ENCODE results near the gene P2RX4. TPM values are rescaled to one million over a fixed set of nuclear protein-coding genes. Genes with fewer than 3 reads are reported as not detected.

Gene P2RX4
- total RNA-seq, 1 experiment from 2014 or later: 40.4 TPM

GRCh38 chr12:121167951-121168350 is 42.0 kb upstream of the P2RX4 start:
- POLR2A ChIA-PET: interaction anchor here (0.5 kb wide), 1 partner anchor 8 kb away, joined by 6 read pairs; no protein-coding TSS in a partner anchor
- H3K9me3 ChIP-seq: no peaks in the 10 kb centered on the region
- H3K27me3 Mint-ChIP-seq (ENCODE audit: insufficient read depth, unreplicated experiment): no peaks in the 10 kb centered on the region
- H3K27me3 ChIP-seq (replicated peaks; ENCODE audit: control insufficient read depth, insufficient read depth, low read length): no peaks in the 10 kb centered on the region
- H3K4me1 Mint-ChIP-seq (ENCODE audit: low read depth, unreplicated experiment): peaks cover 13% of the 10 kb centered on the region
- H3K36me3 Mint-ChIP-seq (ENCODE audit: insufficient read depth, unreplicated experiment): no peaks in the 10 kb centered on the region
- H3K4me3 Mint-ChIP-seq (ENCODE audit: unreplicated experiment): no peak overlapping the region
- H3K9me3 Mint-ChIP-seq (ENCODE audit: unreplicated experiment): no peaks in the 10 kb centered on the region
- no peak overlapping the region for H3K4me3 ChIP-seq (ENCODE audit: low read depth, low read length)
- no peak for TF ChIP-seq CTCF (IDR thresholded peaks at IDR 0.05; ENCODE audit: insufficient read depth in 1 of 2, low read depth in 1 of 2, low read length in 1 of 2, severe bottlenecking in 1 of 2, unreplicated experiment in 1 of 2)
- BruUV-seq (replicated peaks): no TSS peak
- CTCF ChIA-PET: no interaction called here
- H3K27ac Mint-ChIP-seq (ENCODE audit: unreplicated experiment): no peak overlapping the region
- intact Hi-C loops (cut with micrococcal nuclease; ENCODE audit: unreplicated experiment): loop anchor here (2.0 kb wide), 2 partner anchors 43 to 47 kb away; no protein-coding TSS in a partner anchor
- H3K4me1 ChIP-seq: peaks cover 23% of the 10 kb centered on the region
- H3K36me3 ChIP-seq (ENCODE audit: control insufficient read depth, insufficient read depth, low read length): no peaks in the 10 kb centered on the region
- DNase-seq: no peak

GRCh38 chr12:121170151-121170550 is 39.8 kb upstream of the P2RX4 start:
- H3K36me3 Mint-ChIP-seq (ENCODE audit: insufficient read depth, unreplicated experiment): no peaks in the 10 kb centered on the region
- no peak overlapping the region for H3K27ac Mint-ChIP-seq (ENCODE audit: unreplicated experiment)
- TF ChIP-seq CTCF (IDR thresholded peaks at IDR 0.05; ENCODE audit: insufficient read depth in 1 of 2, low read depth in 1 of 2, low read length in 1 of 2, severe bottlenecking in 1 of 2, unreplicated experiment in 1 of 2): no peak

GRCh38 chr12:121170611-121171260 is 39.2 kb upstream of the P2RX4 start:
- H3K27me3 ChIP-seq (replicated peaks; ENCODE audit: control insufficient read depth, insufficient read depth, low read length): no peaks in the 10 kb centered on the region
- Mint-ChIP-seq H3K4me3 (ENCODE audit: unreplicated experiment) (no peak overlapping the region), H3K36me3 (ENCODE audit: insufficient read depth, unreplicated experiment) (no peaks in the 10 kb centered on the region), H3K27me3 (ENCODE audit: insufficient read depth, unreplicated experiment) (no peaks in the 10 kb centered on the region), H3K27ac (ENCODE audit: unreplicated experiment) (no peak overlapping the region), H3K9me3 (ENCODE audit: unreplicated experiment) (no peaks in the 10 kb centered on the region), H3K4me1 (ENCODE audit: low read depth, unreplicated experiment) (peaks cover 7% of the 10 kb centered on the region)
- DNase-seq: no peak
- no peak overlapping the region for H3K4me3 ChIP-seq (ENCODE audit: low read depth, low read length)
- no peaks in the 10 kb centered on the region for H3K9me3 ChIP-seq
- POLR2A ChIA-PET: no interaction called here
- H3K36me3 ChIP-seq (ENCODE audit: control insufficient read depth, insufficient read depth, low read length): no peaks in the 10 kb centered on the region
- CTCF ChIA-PET: no interaction called here
- peaks cover 18% of the 10 kb centered on the region for H3K4me1 ChIP-seq
- no peak for TF ChIP-seq CTCF (IDR thresholded peaks at IDR 0.05; ENCODE audit: insufficient read depth in 1 of 2, low read depth in 1 of 2, low read length in 1 of 2, severe bottlenecking in 1 of 2, unreplicated experiment in 1 of 2)
- intact Hi-C loops (cut with micrococcal nuclease; ENCODE audit: unreplicated experiment): no loop called here
- no TSS peak for BruUV-seq (replicated peaks)

More at GRCh38 chr12:121170151-121170550, 39.8 kb upstream of the P2RX4 start:
- H3K27me3 ChIP-seq (replicated peaks; ENCODE audit: control insufficient read depth, insufficient read depth, low read length): no peaks in the 10 kb centered on the region
- intact Hi-C loops (cut with micrococcal nuclease; ENCODE audit: unreplicated experiment): no loop called here
- H3K4me1 ChIP-seq: peaks cover 23% of the 10 kb centered on the region
- Mint-ChIP-seq H3K4me1 (ENCODE audit: low read depth, unreplicated experiment) (peaks cover 11% of the 10 kb centered on the region), H3K4me3 (ENCODE audit: unreplicated experiment) (no peak overlapping the region), H3K27me3 (ENCODE audit: insufficient read depth, unreplicated experiment) (no peaks in the 10 kb centered on the region), H3K9me3 (ENCODE audit: unreplicated experiment) (no peaks in the 10 kb centered on the region)
- BruUV-seq (replicated peaks): no TSS peak
- CTCF ChIA-PET: no interaction called here
- H3K4me3 ChIP-seq (ENCODE audit: low read depth, low read length): no peak overlapping the region
- H3K9me3 ChIP-seq: no peaks in the 10 kb centered on the region
- POLR2A ChIA-PET: no interaction called here
- DNase-seq: no peak
- no peaks in the 10 kb centered on the region for H3K36me3 ChIP-seq (ENCODE audit: control insufficient read depth, insufficient read depth, low read length)
